GM19395 (cell line): ENCODE measurements around the gene ATRNL1.
A peak's percentile ranks its signal among the peaks of the same experiment; 100 is the strongest.
"Not testable (repeated sequence)": the region's sequence is repeated elsewhere in the genome, so short reads cannot be mapped to it uniquely, and the experiment has no call there.

Experiments
- ATAC-seq: cut with Tn5 transposase; IDR thresholded peaks from one replicate; pipeline ENCODE4 v1.9.1; 2021; ENCODE audit warnings: mild to moderate bottlenecking, moderate library complexity; ENCODE audit not compliant: unreplicated experiment

The ATRNL1 gene

GRCh38 chr10:115084277-115084850 lies 8.8 kb upstream of the ATRNL1 start:
- no peak for ATAC-seq

GRCh38 chr10:115091161-115091560 lies 2.0 kb upstream of the ATRNL1 start:
- ATAC-seq, result no peak

- ATAC-seq, result peak; percentile 15
Measured at GRCh38 chr10:115092258-115092554, 959 bp upstream of the ATRNL1 start.

- peak; percentile 75 for ATAC-seq
Measured at GRCh38 chr10:115092555-115093285, 445 bp upstream of the ATRNL1 start.

GRCh38 chr10:115093776-115094408 lies 727 bp downstream of the ATRNL1 start:
- peak; percentile 61 for ATAC-seq

GRCh38 chr10:115094416-115095140 lies 1.4 kb downstream of the ATRNL1 start:
- ATAC-seq, result no peak

- ATAC-seq, result no peak
Measured at GRCh38 chr10:115095758-115096157, 2.6 kb downstream of the ATRNL1 start.

- no peak for ATAC-seq
Measured at GRCh38 chr10:115103700-115104099, 10.5 kb downstream of the ATRNL1 start.

GRCh38 chr10:115105411-115105810 lies 12.2 kb downstream of the ATRNL1 start:
- not testable (repeated sequence) for ATAC-seq

GRCh38 chr10:115107830-115108229 lies 14.7 kb downstream of the ATRNL1 start:
- ATAC-seq, result no peak

GRCh38 chr10:115117301-115117700 lies 24.1 kb downstream of the ATRNL1 start:
- ATAC-seq, result no peak

- ATAC-seq, result peak; percentile 61
Measured at GRCh38 chr10:115118346-115118745, 25.2 kb downstream of the ATRNL1 start.

GRCh38 chr10:115125505-115125904 lies 32.3 kb downstream of the ATRNL1 start:
- no peak for ATAC-seq

- ATAC-seq, result no peak
Measured at GRCh38 chr10:115129752-115130151, 36.6 kb downstream of the ATRNL1 start.

GRCh38 chr10:115136616-115137015 lies 43.5 kb downstream of the ATRNL1 start:
- no peak for ATAC-seq

- no peak for ATAC-seq
Measured at GRCh38 chr10:115141254-115141653, 48.1 kb downstream of the ATRNL1 start.

GRCh38 chr10:115157357-115157756 lies 64.2 kb downstream of the ATRNL1 start:
- ATAC-seq, result no peak

GRCh38 chr10:115163129-115163528 lies 70.0 kb downstream of the ATRNL1 start:
- no peak for ATAC-seq

GRCh38 chr10:115164220-115164619 lies 71.1 kb downstream of the ATRNL1 start:
- no peak for ATAC-seq

- no peak for ATAC-seq
Measured at GRCh38 chr10:115167751-115168150, 74.6 kb downstream of the ATRNL1 start.

GRCh38 chr10:115171392-115171960 lies 78.3 kb downstream of the ATRNL1 start:
- ATAC-seq, result peak; percentile 49
